Stromal cell of bone marrow (primary cell): ENCODE measurements around the gene SGCE.

Source experiments
- DNase-seq: peaks from one replicate; pipeline ENCODE4 v3.0.0-alpha.2; 2012; ENCODE audit warnings: low read depth

The SGCE gene

GRCh38 chr7:94658826-94659225 is 2.9 kb upstream of the SGCE start:
- DNase-seq: no peak

GRCh38 chr7:94657771-94658693 is 2.1 kb upstream of the SGCE start:
- DNase-seq: peak; percentile 77

GRCh38 chr7:94656925-94657731 is 1.2 kb upstream of the SGCE start:
- no peak for DNase-seq

GRCh38 chr7:94656658-94656924 is 658 bp upstream of the SGCE start:
- no peak for DNase-seq

GRCh38 chr7:94655126-94655847 is 646 bp downstream of the SGCE start:
- DNase-seq: no peak

GRCh38 chr7:94654783-94655125 is 1.2 kb downstream of the SGCE start:
- DNase-seq: no peak

- DNase-seq: no peak
These were observed 5.5 kb downstream of the SGCE start for GRCh38 chr7:94650147-94651051.

GRCh38 chr7:94649450-94649849 is 6.5 kb downstream of the SGCE start:
- no peak for DNase-seq

- DNase-seq: no peak
These were observed 7.2 kb downstream of the SGCE start for GRCh38 chr7:94648731-94649130.

GRCh38 chr7:94647295-94647694 is 8.6 kb downstream of the SGCE start:
- DNase-seq: no peak

GRCh38 chr7:94643771-94644545 is 12.0 kb downstream of the SGCE start:
- no peak for DNase-seq

GRCh38 chr7:94642838-94643653 is 12.9 kb downstream of the SGCE start:
- no peak for DNase-seq

GRCh38 chr7:94639384-94639783 is 16.5 kb downstream of the SGCE start:
- no peak for DNase-seq

- DNase-seq: no peak
These were observed 20.2 kb downstream of the SGCE start for GRCh38 chr7:94635687-94636086.

- DNase-seq: no peak
These were observed 21.4 kb downstream of the SGCE start for GRCh38 chr7:94634502-94634901.

GRCh38 chr7:94633687-94634086 is 22.2 kb downstream of the SGCE start:
- DNase-seq: no peak

GRCh38 chr7:94633014-94633341 is 23.0 kb downstream of the SGCE start:
- no peak for DNase-seq

- DNase-seq: peak; percentile 90
These were observed 23.5 kb downstream of the SGCE start for GRCh38 chr7:94632338-94633013.

GRCh38 chr7:94630855-94631254 is 25.1 kb downstream of the SGCE start:
- no peak for DNase-seq

- no peak for DNase-seq
These were observed 32.1 kb downstream of the SGCE start for GRCh38 chr7:94623820-94624219.
